ENCODE results near the gene HSD17B12.

HSD17B12 gene

GRCh38 chr11:43866520-43866919, 186.0 kb downstream of the HSD17B12 start:
- no peak for DNase-seq (ENCODE audit: low read depth in 2 of 2)

DNA sequence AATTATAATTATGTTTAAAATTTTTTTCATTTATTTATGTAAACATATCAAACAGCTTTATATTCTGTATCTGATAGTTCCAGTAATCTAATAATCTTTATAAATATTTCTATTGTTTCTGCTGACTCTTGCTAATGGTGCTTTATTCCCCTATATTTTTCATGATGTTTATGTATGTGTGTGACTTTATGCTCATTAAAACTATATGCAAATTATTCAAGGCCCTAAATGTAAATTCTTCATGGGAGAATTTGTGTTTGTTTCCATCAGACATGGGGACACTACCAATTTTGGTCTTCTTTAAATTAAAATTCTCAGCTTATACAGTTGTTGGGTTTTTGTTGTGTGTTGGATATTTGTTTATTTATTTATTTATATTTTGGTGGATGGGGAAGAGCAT, 186.4 kb downstream of the HSD17B12 start:
- DNase-seq (ENCODE audit: low read depth in 2 of 2): no peak

DNA sequence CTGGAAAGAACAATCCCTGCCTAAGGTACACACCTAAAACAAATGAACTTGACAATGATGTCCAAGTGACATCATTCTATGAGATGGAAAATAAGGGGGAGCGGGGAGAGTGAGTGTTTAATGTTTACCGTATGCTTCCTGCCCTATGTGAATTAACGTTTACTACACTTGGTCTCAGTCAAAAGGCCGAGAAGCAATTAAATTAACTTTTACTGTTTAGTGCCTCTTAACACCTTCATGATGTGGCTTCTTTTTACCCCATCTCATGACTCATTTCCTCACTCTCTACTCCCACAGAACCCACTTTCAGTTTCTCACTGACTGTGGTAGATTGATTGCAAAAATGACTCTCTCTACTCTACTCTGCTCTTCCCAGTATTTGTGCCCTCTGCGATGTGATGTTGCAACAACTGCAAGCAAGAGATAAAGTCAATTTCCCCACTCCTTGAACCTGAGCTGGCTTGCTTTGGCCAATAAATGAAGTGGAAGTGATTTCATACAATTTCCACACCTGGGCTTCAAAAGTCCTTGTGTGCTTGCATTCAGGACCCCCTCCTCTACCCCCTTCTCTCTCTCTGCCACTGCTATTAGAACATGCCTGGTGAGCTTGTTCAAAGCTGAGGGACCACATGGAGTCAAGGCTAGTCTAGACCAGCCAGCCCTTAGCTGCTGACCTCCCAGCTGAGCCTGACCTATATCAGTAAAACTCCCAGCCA, 188.5 kb downstream of the HSD17B12 start:
- DNase-seq (ENCODE audit: low read depth in 2 of 2): peak; percentile 8

DNA sequence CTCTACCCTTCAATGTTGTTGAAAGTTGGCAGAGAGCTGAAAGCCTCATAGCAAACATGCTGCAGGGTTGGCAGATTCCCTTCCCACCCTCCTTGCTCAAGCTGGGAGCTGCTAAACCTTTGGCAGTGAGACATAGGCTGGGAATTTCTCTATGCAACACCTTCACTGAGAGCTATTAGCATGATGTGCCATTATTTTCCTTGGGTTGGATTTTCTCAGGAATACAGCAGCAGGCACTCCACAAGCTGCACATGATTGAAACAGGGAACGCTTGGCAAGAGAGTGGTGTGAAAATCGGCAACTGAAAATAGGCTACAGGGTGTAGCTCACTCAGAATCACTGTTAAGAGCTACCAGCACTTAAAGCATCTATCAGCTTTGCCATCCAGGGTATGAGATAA, 190.5 kb downstream of the HSD17B12 start:
- no peak for DNase-seq (ENCODE audit: low read depth in 2 of 2)

GRCh38 chr11:43872995-43873394, 192.5 kb downstream of the HSD17B12 start:
- DNase-seq (ENCODE audit: low read depth in 2 of 2): no peak

GRCh38 chr11:43874078-43874477, 193.5 kb downstream of the HSD17B12 start:
- DNase-seq (ENCODE audit: low read depth in 2 of 2): no peak

DNA sequence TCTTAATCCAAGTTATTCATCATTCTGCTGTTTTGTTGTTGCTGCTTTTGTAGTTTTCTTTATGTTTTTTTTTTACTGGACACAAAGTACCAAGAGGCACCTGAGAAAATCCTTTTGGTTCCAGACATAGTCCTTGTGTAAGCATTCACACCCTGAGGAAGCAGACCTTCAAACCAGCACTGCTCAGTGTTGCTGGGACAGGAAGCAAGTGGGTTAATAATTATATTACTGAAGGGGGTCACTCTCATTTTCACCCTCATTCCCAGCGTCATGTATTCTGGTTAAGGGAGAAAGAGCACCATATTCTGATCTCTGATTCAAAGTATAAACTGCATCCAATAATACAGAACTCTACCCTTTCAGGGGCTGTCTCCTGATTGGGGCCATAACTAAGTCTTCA, 194.2 kb downstream of the HSD17B12 start:
- DNase-seq (ENCODE audit: low read depth in 2 of 2): no peak

DNA sequence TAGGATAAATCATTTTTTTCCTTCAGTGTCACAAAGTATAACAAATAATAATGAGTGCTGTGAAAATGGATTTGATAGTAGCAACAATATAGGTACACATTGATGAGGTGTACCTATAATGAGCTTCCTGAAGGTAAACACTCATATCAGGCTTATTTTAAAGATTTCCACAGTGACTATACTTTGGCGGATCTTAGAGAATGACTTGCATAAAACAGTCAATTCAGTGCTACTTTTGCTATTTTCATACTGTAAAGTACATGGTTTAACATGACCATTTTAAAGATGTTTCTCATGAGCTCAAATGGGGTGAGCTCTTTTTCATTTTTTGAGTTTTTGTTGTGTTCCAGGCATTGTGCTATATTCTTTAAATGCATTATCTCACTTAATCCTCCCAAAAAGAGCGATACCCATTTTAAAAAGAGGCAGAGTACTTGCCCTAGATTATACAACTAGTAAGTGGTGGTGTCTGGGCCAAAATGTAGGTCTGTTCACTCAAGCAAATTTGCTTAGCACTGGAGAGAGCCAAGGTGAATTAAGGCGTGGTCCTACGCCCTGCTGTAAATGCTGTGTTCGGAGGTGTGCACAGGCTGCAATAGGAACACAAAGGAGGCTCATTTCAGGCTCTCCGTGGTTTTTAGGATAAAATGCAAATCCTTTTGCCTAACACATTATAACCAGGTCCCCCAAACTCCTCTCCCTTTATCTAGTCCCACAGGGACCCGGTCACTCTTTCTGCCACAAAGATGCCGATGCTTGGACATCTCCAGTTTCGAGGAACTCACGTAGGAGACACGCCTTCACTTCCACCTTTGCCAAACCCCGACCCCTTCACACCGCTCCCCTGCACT, 199.5 kb downstream of the HSD17B12 start:
- no peak for DNase-seq (ENCODE audit: low read depth in 2 of 2)

GRCh38 chr11:43880640-43881159, 200.2 kb downstream of the HSD17B12 start, which contains the start of gene ALKBH3:
Gene ALKBH3 (plus strand): TSS chr11:43880831. CDS start chr11:43882653, 1,822 bp downstream.
- peak; percentile 79 to 87 for DNase-seq (ENCODE audit: low read depth in 2 of 2)

DNA sequence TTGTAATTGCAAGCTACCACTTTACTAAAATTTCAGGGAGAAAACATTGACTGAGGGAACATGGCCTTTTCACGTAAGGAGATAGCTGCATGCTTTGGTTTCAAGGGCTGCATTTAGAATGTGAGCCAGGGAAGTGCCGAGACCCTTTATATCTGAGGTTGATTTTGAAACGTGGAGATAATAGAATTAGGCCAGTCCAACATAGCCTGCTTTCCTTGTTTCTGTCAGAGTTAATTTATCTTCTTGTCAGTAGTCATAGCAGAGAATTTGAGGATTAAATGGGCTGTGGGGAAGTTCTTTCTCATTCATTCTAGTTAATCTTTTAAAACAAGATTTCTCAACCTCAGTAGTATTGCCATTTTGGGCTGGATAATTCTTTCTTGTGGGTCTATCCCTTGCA, 212.3 kb downstream of the HSD17B12 start:
- DNase-seq (ENCODE audit: low read depth in 2 of 2): no peak

DNA sequence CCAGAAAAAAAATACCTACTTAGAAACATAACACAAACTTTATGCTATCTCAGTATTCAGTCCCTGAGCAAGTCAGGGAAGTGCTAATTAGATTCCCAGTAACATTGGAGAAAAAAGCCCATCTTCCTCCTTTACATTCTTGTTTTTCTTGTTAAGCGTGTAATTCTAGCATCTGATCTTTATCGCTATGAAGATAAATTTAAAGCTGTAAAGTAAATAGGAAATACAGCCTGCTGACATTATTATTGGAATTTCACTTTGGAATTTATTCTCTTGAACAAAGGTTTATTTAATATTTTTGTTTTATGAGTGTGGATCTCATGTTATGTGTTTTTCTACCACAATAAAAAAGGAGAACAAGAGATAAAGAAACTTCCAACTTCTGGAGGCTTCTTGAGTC, 214.0 kb downstream of the HSD17B12 start:
- DNase-seq (ENCODE audit: low read depth in 2 of 2): no peak

DNA sequence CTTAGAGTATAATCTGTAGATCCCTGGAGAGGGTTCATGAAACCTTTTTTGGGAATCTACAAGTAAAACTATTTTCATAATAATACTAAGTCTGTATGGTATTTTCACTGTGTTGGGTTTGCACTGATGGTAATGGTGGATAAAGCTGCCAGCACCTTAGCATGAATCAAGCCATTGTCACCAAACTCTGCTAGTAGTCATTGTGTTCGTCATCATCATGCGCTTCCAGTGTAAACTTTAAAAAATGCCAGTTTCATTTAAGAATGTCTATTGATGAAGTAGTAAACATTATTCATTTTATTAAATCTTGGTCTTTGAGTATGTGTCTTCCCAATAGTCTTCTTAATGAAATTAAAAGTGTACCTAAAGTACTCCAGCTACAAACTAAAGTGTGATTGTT, 215.1 kb downstream of the HSD17B12 start:
- DNase-seq (ENCODE audit: low read depth in 2 of 2): no peak

DNA sequence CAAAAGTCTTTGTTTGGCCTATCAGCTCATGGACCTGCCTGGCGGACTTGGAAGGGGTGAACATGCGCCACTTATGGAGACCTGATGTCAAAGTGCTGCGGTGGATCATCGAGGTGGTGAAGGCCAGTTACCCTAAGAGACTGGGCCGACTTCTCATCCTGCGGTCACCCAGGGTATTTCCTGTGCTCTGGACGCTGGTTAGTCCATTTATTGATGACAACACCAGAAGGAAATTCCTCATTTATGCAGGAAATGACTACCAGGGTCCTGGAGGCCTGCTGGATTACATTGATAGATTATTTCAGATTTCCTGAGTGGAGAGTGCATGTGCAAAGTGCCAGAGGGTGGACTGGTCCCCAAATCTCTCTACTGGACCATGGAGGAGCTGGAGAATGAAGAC, 218.0 kb downstream of the HSD17B12 start:
- DNase-seq (ENCODE audit: low read depth in 2 of 2): no peak

GRCh38 chr11:43899094-43899493, 218.6 kb downstream of the HSD17B12 start:
- DNase-seq (ENCODE audit: low read depth in 2 of 2): no peak

DNA sequence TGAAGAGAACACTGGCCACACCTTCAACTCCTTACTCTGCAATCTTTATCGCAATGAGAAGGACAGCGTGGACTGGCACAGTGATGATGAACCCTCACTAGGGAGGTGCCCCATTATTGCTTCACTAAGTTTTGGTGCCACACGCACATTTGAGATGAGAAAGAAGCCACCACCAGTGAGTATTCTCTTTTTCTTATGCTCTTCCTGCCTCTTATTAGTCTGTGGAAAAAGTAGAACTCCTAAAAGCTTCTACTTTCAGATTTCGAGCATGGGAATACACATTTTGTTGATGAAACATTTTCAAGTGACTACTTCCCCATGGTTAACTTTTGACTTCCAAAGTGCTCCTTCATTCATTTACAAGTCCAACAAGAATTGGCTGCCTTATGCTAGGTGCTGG, 221.0 kb downstream of the HSD17B12 start:
- DNase-seq (ENCODE audit: low read depth in 2 of 2): no peak

DNA sequence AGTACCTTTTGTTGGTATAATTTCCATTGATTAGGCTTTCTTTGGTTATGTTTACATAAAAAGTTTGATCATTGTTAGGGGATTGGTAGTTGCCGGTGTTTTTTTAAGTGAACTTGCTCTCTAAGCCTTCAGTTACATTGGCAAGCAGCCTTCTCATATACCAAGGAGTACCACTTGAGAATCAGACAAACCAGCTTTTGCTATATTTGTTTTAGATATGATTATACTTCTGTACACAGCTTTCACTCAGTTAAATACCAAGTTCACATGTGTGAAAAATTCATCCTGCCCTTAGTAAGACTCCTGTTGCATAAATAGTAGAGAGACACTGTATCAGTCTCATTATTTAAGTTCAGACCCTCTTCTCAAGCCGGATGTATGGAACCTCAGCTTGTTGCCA, 222.5 kb downstream of the HSD17B12 start:
- no peak for DNase-seq (ENCODE audit: low read depth in 2 of 2)

GRCh38 chr11:43903969-43904368, 223.4 kb downstream of the HSD17B12 start:
- DNase-seq (ENCODE audit: low read depth in 2 of 2): no peak

DNA sequence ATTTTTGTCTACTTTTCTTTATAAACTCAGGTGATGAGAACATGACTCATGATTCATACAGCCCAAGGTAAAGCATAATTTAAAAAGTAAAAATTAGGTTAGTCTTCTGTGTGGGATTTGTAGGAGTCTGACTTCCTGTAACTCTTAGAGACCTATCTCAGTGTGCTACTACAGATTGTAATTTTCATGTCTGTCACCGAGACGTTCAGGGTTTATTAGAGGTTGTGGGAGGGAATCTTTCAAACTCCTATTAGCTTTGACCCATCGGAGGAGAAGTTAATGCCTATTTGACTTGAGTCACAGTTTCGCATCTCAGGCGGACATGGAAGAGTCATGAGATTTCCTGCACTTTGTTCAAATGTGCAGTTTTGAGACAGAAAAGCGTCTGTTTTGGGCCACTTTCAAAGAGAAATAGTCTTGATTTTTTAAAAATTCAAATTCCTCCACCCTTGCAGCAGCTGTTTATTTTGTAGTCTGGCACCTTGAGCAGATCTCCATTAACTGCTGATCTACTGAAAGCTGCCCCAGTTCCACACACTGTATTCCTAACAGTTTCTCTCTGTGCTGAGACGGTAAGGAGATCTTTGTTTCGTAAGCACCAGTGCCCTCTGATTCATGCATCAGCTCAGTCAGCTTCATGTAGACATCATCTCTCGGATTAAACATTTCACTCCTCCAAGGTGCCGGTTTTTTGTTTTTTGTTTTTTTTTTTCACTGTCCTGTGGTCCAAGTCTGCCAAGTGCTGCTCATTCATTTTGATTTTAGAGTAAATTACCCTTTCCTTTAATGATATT, 224.4 kb downstream of the HSD17B12 start:
- DNase-seq (ENCODE audit: low read depth in 2 of 2): no peak

- DNase-seq (ENCODE audit: low read depth in 2 of 2): no peak
Observed at GRCh38 chr11:43905813-43906241, 225.3 kb downstream of the HSD17B12 start.

Measured in activated CD8-positive, alpha-beta memory T cell treated with anti-CD3 and anti-CD28 coated beads for 4 hours (primary cell).